GM21515 (cell line): ENCODE data around the gene SELENOS.
"Not testable (repeated sequence)": the region's sequence is repeated elsewhere in the genome, so short reads cannot be mapped to it uniquely, and the experiment has no call there.

Source experiments
- ATAC-seq: cut with Tn5 transposase; IDR thresholded peaks from one replicate; pipeline ENCODE4 v1.9.1; 2021; ENCODE audit not compliant: unreplicated experiment

The SELENOS gene

DNA sequence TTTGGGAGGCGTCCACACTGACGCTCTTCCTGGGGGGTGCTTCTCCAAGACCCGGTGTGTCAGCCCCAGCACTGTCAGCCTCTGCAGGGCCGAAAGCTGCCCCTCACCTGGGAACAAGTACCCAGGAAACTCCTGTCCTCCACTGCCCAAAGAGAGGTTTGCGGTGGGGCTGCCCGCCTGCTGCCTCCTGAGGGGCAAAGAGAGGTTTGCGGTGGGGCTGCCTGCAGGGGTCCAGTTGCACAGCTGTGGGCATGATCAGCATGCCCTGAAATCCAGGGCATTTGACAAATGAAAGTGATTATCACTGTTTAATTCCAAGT lies 32.8 kb upstream of the SELENOS start:
- ATAC-seq = no peak

DNA sequence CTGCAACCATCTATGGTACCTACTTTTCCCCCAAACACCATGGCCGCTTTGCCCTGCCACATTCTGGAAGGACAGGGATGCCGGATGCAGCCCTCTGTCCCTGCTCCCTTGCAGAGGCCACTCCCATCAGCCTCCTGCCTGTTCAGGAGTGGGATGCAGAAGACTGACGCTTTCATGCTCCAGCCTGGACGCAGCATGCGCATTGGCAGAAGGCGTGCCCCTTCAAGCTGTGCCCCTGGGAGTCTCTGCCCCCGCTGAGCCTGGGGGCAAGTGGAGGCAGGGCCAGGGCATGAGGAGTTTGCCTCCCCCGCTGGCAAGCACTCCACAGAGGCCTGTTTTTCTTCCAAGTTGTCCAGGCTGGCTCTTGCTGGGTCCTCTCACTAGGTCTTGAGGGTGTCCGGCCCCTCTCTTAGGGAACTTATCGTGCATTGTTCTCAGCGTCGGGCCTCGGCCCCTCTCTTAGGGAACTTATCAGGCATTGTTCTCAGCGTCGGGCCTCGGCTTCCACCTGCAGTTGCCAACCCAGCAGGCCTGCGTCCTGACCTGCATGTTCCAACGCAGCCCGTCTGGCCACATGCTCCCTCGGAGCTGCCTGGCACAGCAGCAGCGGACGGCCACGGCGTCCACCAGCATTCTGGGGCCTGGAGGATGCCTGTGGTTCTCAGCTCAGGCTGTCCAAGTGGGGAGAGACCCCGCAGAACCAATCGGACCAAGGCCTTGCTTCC lies 32.3 kb upstream of the SELENOS start:
- no peak for ATAC-seq

DNA sequence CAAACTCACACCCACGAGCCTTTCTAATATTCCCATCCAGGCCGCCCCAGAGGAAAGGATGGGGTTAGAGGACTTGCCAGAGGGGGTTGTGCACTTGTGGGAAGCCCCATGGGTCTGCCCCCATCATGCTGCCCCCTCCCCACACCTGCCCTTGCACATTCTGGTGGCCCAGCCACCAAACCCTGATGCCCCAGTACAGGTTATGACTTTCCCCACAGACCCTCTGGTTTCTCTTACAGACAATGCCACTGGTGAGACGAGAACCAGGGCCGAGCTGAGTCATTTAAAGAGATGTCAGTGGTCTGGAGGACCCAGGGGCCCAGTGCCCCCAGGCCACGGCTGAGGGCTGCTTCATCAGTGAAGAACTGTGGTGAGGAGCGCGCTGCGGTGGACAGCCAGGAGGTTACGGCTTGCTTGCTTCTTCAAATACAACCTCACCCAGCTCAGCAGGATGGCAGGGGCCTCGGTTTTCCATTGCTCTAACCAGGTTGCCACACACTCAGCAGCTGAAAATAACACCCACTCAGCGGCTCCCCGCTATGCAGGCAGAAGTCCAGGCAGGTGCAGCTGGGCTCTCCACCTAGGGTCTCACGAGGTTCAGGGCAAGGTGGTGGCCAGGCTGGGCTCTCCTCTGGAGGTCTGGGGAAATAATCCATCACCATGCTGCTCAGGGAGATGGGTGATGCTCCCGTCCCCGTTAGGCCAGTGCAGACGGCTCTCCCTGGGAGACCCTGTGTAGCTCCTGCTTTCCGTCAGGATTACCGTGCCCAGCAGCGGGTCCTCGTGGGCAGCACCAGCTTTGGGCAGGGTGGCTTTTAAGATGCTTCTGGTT lies 31.5 kb upstream of the SELENOS start:
- ATAC-seq = no peak

DNA sequence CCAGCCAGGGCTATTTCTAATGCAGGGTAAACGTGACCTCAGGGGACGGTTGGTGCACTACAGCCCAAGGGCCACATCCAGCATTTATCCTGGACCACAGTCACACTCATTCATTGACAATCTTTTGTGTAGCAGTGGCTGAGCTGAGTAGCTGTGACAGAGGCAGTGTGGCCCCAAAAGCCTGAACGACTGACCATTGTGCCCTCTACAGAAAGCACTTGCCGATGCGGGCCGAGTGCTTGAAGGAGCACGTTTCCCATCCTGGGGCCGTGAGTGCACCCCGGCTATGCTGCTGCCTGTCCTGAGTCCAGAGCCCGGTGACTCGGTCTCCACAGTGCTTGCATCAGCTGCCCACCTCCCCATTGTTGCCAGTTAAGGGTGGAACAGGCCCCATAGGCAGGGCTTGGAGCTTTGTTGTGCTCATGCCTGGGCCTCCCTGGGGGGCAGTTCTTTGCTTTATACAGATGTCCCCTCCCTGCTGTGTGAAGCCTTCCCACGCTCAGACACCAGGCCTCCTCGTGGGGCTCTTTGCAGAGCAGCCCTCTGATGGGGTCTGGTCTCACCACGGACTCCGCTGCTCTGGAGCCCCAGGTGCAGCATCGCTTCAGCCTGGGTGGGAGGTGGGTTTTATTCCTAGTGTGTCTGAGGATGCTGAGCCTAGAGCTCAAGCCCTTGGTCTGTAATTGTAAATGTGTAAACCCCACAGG lies 30.8 kb upstream of the SELENOS start:
- ATAC-seq = no peak

DNA sequence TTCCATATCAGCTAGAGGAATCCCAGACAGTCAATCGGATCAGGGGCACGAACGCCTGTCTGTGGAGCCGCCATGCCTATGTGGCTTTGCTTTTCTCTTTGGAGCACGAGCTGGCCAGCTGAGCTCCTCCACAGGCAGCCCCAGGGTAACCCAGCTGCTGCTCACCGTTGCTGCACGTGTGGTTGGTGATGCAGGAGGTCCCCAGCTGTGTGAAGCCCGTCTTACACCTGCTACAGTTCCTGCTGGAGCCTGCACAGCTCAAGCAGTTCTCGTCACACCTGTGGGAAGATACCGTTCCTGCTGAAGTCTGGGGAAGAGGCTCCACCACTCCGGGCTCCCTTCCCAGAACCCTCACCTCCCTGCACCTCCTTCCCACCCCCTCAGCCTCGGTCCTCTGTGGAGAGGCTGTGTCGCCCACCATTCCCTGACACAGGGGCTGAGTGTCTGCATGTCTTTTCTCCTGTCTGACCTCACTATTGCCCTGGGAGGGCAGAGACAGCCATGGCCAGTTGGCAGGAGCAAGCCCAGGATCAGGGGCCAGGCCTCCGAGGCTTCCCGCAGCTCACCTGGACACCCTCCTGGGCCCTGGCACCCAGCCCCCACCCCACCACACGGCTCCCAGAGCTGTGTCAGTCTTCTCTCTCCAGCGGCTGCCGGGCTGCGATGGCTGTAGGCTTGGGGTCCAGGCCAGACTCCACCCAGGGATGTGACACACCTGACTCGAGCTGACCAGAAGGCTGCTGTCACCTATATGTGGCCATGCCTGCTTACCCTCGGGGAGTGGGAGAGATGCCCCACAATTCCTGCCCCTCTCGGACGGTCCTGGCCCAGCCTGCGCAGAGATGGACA lies 30.0 kb upstream of the SELENOS start:
- no peak for ATAC-seq

DNA sequence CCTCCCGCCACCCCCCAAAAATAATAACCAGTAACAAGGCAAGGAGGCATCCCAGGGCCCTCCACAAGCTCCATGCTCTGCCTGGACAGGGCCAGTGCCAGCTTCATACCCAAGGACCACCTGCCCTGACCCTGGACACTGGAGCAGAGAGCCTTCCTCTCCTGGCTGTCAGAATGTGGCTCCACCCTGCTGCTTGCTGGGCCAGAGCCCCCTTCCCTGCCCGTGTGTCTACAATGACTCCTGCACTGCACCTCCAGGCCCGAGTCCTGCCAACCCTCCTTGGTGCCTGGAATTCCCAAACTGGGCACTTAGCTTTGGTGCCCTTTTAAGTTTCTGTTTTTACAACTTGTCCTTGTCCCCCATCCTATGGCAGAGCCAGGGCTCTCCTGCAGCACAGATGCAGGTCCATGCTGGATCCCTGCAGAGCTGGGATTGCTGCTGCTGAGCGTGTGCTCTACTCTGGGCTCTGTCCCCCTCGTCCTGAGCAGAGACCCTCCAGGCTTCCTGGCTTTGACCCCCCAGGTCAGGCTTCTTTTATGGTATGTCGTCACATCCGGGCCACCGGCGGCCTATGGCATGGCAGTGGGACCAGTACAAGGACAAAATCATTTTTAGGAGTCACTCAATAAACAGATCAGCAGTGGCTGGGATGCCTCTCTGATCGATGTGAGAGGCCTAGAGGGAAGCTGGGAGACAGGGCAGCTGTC lies 29.2 kb upstream of the SELENOS start:
- no peak for ATAC-seq

DNA sequence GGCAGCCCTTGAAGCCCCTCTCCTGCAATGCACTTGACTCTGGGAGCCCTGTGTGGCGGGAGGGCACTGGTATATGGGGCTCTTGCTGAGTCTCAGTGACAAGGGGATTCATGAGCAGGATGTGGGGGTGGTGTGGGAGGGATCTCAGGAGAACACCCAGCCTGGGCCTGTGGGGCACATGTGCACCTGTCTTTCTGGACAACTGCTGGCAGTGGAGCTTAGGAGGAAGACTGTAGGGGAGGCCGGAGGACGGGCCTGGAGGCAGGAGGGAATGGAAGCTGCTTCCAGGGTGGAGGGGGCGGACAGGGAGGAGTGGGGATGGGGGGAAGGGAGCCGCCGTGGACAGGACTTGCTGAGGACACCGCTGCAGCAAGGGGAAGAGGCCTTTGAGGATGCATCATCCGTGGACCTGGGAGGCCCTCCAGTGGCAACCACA lies 28.6 kb upstream of the SELENOS start:
- ATAC-seq = no peak

DNA sequence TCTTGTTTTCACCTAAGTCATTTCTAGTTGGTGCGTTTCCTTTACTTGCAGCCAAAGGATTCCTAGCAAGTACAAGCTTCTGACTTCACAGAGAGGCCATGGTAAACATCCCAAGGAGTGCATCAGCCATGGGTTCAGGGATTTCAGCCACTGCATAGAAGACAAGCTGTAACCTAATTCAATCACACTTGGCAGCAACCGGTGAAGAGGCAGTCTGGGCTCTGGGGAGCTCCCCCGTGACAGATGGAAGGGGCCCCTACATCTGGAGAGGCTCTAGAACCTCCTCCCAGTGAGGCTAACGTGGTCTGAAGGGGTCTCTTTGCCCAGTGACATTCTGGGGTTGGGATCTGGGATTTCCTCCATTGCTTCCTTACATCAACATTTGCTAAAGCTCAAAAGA lies 26.1 kb upstream of the SELENOS start:
- no peak for ATAC-seq

DNA sequence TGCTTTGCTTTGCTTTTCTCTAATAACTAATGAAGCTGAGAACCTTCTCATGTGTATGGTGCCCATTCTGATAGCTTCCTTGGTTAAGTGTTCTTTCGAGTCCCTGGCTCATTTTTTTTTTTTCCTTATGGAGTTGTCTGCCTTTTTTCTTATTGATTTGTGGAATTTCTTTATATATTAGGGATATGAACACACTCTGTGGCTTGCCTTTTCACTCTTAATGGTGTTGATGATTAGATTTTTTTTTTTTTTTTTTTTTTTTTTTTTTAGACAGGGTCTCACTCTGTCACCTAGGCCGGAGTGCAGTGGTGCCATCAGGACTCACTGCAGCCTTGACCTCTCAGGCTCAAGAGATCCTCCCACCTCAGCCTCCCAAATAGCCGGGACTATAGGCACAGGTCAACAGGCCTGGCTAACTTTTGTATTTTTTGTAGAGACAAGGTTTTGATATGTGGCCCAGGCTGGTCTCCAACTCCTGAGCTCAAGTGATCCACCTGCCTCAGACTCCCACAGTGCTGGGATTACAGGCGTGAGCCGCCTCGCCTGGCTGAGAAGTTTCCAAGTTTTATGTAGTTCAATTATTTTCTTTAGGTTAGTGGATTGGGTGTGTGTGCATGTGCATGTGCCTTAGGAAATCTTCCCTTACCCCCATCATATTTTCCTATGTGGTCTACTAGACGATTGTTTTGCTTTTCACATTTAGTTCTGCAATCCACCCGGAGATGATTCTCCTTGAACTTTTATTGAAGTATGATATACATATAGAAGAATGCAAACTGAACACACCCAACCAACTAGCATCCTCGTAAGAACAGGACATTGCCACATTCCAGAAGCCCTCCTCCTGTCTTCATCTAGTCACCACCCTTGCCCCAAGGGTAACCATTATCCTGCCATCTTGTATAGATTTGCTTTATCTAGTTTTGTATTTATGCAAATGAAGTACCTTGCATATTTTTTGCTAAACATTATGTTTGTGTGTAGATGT lies 19.4 kb upstream of the SELENOS start:
- ATAC-seq = no peak

DNA sequence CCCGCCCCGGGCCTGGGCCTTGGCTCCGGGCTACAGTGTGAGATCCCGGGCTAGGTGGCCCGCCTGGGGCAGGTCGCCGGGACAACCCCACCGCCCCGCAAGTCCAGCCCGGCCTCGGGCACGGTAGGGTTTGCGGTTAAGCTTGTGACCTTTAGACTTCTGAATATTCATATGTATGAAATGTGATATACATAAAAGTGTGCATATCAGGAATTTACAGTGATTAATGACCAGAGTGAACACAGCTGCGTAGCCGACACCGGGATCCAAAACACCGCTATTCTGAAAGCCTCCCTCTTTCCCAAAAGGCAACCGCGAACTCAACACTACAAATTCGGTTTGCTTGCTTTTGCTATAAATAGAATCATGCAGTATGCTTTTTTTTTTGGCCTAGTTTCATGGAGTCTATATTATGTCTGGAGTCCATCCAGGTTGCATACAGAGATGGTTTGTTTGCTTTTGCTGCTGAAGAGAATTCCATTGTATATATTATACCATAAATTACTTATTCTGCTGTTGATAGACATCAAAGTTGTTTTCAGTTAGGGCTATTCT lies 18.4 kb upstream of the SELENOS start:
- no peak for ATAC-seq

DNA sequence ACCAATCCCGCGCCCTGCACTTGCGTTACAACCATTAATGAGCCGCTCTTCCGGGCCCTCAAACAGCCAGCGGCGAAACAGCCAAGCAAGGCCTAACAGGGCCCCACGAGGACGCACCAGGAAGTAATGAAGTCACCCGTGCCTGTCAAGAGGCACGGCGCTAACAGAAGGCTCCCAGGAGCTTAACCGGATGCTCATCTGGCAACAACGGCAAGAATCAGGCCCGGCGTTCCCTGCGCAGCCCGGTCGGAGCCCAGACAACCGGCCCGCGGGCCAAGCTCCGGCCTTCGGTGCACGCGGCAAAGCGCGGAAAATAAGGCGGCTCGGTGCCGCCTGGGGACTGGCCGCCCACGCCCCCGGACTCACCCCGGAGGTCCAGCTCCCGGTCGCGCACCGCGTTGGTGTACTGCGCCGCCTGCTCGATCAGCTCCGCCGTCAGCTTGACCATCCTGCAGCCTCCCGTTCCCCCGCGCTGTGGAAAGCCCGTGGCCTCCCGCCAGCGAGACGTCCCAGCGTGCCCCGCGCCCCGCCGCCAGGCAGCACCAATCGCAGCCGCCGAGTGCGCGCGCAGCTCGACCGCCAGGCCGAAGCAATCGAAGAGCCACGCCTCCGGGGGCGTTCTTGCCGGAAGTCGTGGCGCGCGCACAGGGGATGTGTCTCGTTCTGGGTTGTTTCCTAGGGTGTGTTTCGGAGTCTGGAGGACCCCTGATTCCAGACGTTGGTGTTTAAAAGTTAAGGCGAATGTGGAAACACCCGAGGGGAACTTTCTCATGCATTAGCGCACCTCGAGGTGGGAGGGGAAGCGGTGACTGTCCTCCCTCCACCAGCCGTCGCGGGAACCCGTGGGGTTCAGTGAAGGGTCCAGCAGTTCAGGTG lies 17.7 kb upstream of the SELENOS start, which contains the start of gene SNRPA1:
Gene SNRPA1, minus strand, starts transcription at position 518 of the 876 bp plus-strand sequence. Its CDS starts 70 bp downstream, at position 448.
- ATAC-seq = peak; percentile 80

DNA sequence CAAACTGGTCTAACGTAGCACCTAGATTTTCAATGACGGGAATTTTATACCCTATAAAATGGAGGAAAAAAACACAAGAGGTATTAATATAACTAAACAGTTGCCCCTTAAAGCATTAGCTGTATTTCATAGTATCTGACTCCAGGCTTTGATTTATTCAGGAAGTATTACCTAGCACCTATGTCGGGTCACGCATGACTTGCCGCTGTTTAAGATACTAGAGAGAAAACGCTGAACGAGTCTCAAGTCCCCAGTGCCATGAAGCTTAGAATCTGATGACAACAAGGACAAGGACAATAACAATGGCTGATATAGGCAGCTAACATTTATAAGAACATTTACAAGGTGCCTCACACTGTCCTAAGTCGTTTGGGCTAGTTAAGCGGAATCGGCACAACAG lies 15.8 kb upstream of the SELENOS start:
- ATAC-seq = no peak

DNA sequence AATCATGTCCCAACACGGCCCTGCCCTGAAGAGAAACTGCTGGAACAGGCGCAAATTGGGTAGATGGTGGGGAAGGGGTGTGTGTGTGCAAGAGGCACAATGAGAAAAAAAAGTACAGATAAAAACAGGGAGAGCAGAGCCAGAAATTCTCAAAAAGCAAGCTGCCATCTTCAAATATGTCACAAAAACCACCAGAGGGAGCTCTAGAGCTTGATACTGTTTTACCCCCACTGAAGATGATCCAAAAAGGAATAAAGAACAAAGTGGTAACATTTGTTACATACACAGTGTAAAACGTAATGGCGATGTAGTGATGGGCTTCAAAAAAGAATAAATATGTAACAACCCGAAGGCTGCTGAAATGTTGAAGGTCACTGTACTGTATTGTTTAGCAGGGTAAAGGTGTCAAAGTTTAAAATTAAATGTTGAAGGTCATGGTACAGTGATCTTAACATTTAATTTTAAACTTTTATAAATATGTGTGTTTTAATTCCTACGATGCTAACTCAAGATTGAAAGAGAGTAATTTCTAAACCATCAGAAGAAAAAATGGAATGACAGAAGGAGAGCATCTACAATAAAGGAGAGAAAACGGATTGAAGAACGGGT lies 11.7 kb upstream of the SELENOS start:
- no peak for ATAC-seq

DNA sequence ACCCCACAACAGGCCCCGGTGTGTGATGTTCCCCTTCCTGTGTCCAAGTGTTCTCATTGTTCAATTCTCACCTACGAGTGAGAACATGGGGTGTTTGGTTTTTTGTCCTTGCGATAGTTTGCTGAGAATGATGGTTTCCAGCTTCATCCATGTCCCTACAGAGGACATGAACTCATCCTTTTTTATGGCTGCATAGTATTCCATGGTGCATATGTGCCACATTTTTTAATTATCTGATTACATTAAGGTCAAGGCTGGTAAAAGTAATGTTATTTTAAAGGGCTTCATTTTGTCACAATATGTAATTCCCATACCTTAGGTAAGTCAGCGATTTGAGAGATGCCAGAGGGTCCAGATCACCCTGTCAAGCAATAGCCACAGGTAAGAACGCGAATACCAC lies 10.1 kb upstream of the SELENOS start:
- ATAC-seq = not testable (repeated sequence)

DNA sequence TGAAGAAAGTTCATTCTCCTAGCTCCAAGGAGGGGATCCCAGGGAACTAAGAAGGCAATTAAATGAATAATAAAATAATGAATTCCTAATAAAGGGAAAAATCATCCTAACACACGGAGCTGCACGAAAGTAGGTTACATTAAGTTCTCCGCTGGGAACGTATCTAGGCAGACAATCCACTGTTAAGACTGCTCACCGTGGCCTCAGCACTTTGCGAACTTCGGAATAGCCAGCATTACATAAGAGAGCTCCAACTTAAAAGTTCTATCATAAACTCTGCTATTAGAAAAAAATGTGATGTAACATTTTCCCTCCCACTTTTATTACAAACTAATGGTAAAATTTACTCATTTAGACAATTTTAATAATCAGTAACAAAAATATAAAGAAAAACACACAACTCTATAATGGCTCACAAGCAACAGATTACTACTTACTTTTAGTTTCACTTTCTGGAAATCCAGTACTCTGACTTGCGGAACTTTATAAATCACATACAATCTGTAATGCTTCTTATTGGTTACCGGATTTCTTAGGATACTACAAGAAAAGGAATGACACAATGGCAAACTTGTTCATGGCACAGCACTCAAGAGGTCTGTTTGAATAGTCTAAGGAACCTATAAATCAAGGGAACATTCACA lies 9.3 kb upstream of the SELENOS start:
- ATAC-seq = no peak

DNA sequence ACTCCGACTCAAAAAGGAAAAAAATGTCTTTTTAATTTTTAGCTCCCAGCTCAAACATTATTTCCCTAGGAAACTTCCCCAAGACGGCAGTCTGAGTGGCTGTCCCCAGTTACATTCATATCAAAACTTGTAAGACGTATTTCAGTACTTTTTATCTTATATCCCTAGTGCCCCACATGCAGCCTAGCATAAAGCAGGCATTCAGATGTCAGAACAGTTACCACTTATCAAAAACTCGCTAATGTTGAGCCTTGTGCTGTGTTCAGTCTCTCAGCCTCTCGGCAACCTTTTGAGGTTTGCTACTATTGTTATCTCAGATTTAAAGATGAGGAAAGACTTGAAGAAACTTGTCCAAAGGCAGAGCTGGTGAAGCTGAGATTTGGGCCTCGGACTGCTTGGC lies 6.6 kb upstream of the SELENOS start:
- ATAC-seq = no peak

DNA sequence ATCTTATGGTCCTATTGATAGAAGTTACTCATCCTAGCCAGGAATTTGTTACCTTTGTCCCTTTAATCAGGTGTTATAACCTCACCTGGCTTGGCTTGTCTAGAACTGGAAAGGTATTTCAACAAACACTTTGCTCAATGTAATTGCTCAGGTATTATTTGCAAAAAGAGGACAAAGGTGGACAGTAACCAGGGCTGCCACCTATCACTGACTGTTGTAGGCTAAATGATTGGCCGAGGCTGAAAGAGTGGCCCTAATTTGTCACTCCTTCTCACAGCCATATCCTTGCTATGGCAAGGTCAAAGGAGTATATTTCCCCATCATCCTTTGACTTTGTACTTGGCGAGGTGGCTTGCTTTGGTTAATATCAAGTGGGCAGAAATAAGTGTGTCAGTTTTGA lies 2.7 kb upstream of the SELENOS start:
- ATAC-seq = no peak
